ENCODE measurements around the gene RPS6KC1.

- TF ChIP-seq POLR2A (IDR thresholded peaks at IDR 0.05) (no peak), CTCF (IDR thresholded peaks at IDR 0.05) (no peak)
These were observed 111.3 kb downstream of the RPS6KC1 start for GRCh38 chr1:213162338-213162737.
